Activated T-cell treated with anti-CD3 and anti-CD28 coated beads, Interleukin-2, amount 50 U/mL, for 24 hours (primary cell): ENCODE data around the gene ETHE1.

Experiments used
- DNase-seq: peaks from one replicate; pipeline ENCODE4 v3.0.0-alpha.2; 2020
- H3K27ac Mint-ChIP-seq: 2 replicates; pipeline ENCODE4 v1.8.0; 2020; ENCODE audit warnings: mild to moderate bottlenecking, mixed read lengths
- H3K27me3 Mint-ChIP-seq: 2 replicates; pipeline ENCODE4 v1.8.0; 2020; ENCODE audit warnings: mixed read lengths
- H3K36me3 Mint-ChIP-seq: 2 replicates; pipeline ENCODE4 v1.8.0; 2020; ENCODE audit warnings: low read depth, mixed read lengths
- H3K4me1 Mint-ChIP-seq: 2 replicates; pipeline ENCODE4 v1.8.0; 2020; ENCODE audit warnings: low read depth, mixed read lengths
- H3K4me3 Mint-ChIP-seq: 2 replicates; pipeline ENCODE4 v1.8.0; 2020; ENCODE audit warnings: mild to moderate bottlenecking, moderate library complexity, mixed read lengths
- H3K9me3 Mint-ChIP-seq: 2 replicates; pipeline ENCODE4 v1.8.0; 2020; ENCODE audit warnings: mixed read lengths

The ETHE1 gene, protein sequence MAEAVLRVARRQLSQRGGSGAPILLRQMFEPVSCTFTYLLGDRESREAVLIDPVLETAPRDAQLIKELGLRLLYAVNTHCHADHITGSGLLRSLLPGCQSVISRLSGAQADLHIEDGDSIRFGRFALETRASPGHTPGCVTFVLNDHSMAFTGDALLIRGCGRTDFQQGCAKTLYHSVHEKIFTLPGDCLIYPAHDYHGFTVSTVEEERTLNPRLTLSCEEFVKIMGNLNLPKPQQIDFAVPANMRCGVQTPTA

DNA sequence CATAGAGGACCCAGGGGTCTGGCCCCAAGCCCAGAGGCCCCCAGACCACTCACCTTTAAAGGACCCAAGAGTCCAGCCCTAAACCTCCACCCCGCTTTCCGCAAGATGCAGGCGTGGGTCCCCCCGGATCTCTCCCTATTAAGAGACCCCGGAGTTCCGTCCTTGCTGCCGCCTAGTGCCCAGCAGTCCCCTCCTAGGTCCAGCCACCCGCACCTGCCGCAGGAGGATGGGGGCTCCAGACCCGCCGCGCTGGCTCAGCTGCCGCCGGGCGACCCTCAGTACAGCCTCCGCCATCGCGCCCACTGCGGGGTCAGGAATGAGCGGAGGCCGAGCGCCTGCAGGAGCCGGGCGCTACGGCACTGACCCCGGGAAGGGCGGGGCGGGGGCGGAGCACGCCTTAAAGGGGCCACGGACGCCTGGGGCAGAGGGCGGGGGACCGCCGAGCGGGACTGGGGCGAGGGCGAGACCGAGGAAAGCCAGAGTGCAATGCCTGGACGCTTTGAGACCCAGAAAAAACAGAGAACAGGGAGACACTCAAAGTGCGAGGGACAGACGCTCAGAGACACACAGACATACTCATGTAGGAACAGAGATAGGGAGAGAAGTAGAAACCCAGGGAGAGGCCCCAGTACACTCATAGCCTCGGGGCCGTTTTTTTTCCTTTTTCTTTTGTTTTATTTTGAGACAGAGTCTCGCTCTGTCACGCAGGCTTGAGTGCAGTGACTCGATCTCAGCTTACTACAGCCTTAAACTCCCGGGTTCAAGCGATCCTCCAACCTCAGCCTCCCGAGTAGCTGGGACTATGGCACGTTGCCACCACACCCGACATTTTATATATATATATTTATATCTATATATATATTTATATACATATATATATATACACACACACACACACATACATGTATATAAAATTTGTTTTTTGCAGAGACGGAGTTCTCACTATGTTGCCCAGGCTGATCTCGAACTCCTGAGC lies at the start of gene ETHE1:
TSS of gene ETHE1 (minus strand) at position 318 of the 976 bp plus-strand sequence. CDS start at position 294, 24 bp downstream.
- Mint-ChIP-seq H3K27ac (peak within 1 kb of the TSS; percentile 98), H3K9me3 (no peaks in the 10 kb centered on the region), H3K27me3 (no peaks in the 10 kb centered on the region), H3K4me1 (peaks cover 40% of the 10 kb centered on the region), H3K4me3 (peak within 1 kb of the TSS; percentile 93), H3K36me3 (peaks cover 29% of the 10 kb centered on the region)
- peak; percentile 87 for DNase-seq

DNA sequence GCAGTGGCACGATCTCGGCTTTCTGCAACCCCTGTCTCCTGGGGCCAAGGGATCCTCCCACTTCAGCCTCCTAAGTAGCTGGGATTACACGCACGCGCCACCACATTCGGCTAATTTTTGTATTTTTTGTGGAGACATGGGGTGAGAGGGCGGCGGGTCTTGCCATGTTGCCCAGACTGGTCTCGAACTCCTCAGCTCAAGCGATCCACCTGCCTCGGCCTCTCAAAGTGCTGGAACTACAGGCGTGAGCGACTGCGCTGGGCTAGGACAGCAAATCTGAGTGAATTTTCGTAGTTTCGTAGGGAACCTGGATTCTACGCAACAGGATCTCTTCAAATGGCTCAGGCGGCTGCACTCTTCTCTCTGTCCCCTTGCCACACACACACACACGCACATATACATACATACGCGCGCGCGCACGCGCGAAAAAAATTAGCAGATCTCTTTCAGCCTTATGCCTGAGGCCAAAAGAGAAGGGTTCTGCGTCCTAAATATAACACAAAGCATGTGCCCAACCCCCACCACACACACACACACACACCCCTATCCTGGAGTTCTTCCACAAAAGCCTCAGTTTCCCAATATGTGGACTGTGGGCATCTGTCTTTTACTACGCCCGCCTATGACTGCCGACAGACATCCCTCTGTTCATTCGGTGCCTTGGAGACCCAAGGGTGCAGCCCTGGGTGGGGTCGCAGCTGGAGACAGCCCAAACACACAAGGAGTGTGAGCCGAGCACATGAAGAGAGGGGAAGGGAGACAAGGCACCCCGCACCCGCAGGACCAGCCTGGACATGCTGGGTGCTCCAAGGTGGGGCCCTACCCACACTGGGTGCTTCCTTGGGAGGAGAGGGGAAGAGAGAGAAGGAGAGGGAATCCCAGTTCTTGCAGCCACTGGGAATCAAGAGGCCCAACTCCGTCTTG lies 49.2 kb upstream of the ETHE1 start:
- no peaks in the 10 kb centered on the region for H3K9me3 Mint-ChIP-seq
- DNase-seq: no peak
- H3K27ac Mint-ChIP-seq: peak overlapping the region; percentile 78
- H3K4me3 Mint-ChIP-seq: peak overlapping the region; percentile 96
- no peaks in the 10 kb centered on the region for H3K27me3 Mint-ChIP-seq
- peaks cover 48% of the 10 kb centered on the region for H3K4me1 Mint-ChIP-seq
- peaks cover 28% of the 10 kb centered on the region for H3K36me3 Mint-ChIP-seq

DNA sequence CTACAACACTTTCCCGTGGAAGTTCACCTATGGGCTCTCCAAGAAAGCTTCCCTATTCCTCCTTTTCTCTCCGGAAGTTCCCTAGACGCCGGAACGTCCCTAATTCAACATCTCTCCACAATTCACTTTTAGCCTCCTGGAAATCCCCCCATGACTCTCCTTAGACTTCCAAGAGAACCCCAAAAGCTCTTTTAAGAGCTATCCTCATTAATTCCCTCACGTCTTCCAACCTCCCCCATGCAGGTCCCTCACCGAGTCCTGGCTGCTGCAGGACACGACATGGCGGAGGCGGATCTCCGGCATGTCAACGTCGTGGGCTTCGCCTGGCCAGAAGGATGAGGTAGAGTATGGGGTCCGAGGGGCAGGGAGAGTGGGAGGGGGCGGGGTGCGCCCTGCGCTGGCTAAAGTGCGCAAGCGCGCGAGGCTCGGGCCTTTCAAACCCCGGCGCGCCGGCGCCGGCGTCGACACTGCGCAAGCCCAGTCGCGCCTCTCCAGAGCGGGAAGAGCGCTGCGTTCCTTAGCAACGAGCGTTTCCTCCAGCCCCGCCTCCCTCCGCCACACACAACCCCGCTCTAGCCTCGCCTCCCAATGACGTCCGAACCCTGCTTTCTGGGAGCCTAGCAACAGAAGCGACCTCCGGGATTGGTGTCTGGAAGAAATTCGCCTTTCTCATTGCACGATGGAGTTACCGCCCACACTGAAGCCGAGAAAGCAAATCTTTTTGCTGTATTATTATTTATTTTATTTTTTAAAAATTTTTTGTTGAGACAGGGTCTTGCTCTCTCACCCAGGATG lies 48.4 kb upstream of the ETHE1 start, which contains the start of the genes PINLYP and XRCC1:
TSS of gene PINLYP (plus strand) at position 646 of the 795 bp plus-strand sequence. CDS start 1,391 bp downstream, outside the sequence.
TSS of gene XRCC1 (minus strand) at position 372 of the 795 bp plus-strand sequence. CDS start at position 303, 69 bp downstream.
- H3K27me3 Mint-ChIP-seq: no peaks in the 10 kb centered on the region
- peaks cover 55% of the 10 kb centered on the region for H3K4me1 Mint-ChIP-seq
- DNase-seq: peak; percentile 94
- peak within 1 kb of the TSS; percentile 96 for H3K27ac Mint-ChIP-seq
- H3K9me3 Mint-ChIP-seq: no peaks in the 10 kb centered on the region
- peaks cover 35% of the 10 kb centered on the region for H3K36me3 Mint-ChIP-seq
- peak within 1 kb of the TSS; percentile 96 for H3K4me3 Mint-ChIP-seq

DNA sequence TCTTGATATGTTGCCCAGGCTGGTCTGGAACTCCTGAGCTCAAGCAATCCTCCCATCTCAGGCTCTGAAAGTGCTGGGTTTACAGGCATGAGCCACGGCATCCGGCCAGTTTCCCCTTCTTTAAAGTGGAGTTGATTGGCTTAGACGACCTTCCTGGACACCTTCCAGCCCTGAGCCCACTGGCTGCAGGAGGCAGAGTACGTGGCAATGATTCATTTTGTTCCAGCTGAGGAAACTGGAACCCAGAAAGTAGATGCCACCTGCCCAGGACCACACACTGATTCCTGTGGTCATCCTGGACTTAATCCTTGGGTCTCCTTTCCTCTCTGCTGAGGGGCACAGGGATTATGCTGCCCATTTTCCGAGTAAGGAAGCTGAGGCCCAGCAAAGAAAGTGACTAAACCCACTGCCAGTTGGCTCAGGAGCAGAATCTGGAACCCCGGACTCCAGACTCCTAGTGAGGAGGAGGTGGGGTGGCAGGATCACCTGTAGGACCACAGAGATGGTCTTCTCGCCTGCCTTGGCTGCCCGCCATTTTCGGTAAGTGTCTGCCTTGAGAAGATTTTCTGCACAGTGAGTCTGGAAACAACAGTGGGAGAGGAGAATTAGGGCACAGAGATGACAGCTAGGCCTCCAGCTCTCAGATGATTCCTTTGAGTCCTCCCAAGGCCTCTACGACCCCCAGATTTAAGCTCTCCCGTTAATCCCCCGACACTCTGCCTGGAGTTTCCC lies 47.6 kb upstream of the ETHE1 start:
- H3K4me1 Mint-ChIP-seq: peaks cover 55% of the 10 kb centered on the region
- peaks cover 42% of the 10 kb centered on the region for H3K36me3 Mint-ChIP-seq
- H3K4me3 Mint-ChIP-seq: peak overlapping the region; percentile 96
- no peaks in the 10 kb centered on the region for H3K9me3 Mint-ChIP-seq
- DNase-seq: no peak
- no peaks in the 10 kb centered on the region for H3K27me3 Mint-ChIP-seq
- peak overlapping the region; percentile 96 for H3K27ac Mint-ChIP-seq

DNA sequence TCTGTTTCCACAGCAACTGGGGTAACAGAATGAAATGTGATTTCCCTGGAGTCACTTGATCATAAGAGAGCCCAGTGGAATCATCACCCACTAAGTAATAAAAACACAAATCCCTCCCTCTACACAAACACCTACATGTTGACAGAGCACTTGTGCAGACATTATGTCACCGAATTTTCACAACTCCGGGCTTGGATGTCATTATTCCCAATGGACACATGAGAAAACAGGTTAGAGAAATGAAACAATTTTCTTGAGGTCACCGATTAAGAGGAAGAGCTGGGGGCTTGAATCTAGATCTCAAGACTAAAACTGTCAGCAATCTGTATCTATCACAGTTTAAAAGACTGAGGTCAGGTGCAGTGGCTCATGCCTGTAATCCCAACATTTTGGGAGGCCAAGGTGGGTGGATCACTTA lies 45.2 kb upstream of the ETHE1 start:
- Mint-ChIP-seq H3K27ac (peak overlapping the region; percentile 32), H3K36me3 (peaks cover 45% of the 10 kb centered on the region), H3K9me3 (no peaks in the 10 kb centered on the region), H3K4me3 (no peak overlapping the region), H3K4me1 (peaks cover 51% of the 10 kb centered on the region), H3K27me3 (no peaks in the 10 kb centered on the region)
- DNase-seq: no peak

DNA sequence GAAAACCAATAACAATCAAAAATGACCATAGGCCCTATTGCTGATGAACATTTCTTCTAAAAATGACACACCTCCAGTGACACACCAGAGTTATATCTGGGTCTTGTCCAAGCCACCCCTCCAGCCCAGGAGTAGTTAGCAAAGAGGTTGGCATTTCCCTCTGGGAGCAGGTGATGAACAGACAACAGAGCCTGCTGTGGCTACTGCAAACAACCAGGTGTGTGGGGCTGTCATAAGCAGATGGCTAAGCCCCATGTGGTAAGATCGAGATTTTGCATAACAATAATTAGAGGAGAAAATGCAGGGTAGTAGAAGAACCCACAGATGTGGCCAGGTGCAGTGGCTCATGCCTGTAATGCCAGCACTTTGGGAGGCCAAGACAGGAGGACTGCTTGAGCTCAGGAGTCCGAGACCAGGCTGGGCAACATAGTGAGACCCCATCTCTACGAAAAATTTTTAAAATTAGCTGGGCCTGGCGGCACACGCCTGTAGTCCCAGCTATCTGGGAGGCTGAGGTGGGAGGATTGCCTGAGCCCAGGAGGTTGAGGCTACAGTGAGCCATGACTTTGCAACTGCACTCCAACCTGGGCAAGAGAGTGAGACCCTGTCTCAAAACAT lies 43.3 kb upstream of the ETHE1 start:
- Mint-ChIP-seq H3K36me3 (peaks cover 46% of the 10 kb centered on the region), H3K27ac (peak overlapping the region; percentile 76), H3K4me1 (peaks cover 47% of the 10 kb centered on the region), H3K9me3 (no peaks in the 10 kb centered on the region), H3K27me3 (no peaks in the 10 kb centered on the region), H3K4me3 (no peak overlapping the region)
- DNase-seq: no peak

DNA sequence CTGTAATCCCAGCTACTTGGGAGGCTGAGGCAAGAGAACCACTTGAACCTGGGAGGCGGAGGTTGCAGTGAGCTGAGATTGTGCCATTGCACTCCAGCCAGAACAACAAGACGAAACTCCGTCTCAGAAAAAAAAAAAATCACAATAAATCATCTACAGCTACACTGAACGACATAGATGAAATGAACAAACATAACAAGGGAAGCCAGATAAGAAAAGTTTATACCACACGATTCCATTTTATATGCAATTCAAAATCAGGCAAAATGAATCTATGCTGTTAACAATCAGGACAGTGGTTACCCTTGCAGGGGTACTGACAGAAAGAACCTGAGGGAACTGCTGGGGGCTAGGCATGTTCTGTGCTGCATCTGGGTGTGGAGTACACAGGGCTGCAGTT lies 42.7 kb upstream of the ETHE1 start:
- DNase-seq: no peak
- Mint-ChIP-seq H3K27me3 (no peaks in the 10 kb centered on the region), H3K9me3 (no peaks in the 10 kb centered on the region), H3K36me3 (peaks cover 40% of the 10 kb centered on the region), H3K27ac (peak overlapping the region; percentile 39), H3K4me3 (no peak overlapping the region), H3K4me1 (peaks cover 47% of the 10 kb centered on the region)

DNA sequence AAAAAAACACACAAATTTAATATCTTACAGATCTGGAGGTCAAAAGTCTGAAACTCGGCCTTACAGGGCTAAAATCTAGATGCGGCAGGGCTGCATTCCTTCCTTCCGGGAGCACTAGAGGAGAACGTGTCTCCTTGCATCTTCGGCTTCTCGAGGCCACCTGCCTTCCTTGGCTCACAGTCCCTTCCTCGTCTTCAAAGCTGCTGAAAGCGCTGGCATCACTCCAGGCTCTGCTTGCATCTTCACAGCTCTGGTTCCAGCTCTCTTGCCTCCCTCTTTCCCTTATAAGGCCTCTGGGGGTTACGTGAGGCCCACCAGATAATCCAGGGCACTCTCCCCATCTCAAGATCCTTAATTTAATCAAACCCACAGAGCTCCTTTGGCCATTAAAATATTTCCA lies 37.8 kb upstream of the ETHE1 start:
- DNase-seq: no peak
- no peaks in the 10 kb centered on the region for H3K27me3 Mint-ChIP-seq
- H3K4me1 Mint-ChIP-seq: peaks cover 56% of the 10 kb centered on the region
- peaks cover 47% of the 10 kb centered on the region for H3K36me3 Mint-ChIP-seq
- no peaks in the 10 kb centered on the region for H3K9me3 Mint-ChIP-seq
- no peak overlapping the region for H3K27ac Mint-ChIP-seq
- no peak overlapping the region for H3K4me3 Mint-ChIP-seq

DNA sequence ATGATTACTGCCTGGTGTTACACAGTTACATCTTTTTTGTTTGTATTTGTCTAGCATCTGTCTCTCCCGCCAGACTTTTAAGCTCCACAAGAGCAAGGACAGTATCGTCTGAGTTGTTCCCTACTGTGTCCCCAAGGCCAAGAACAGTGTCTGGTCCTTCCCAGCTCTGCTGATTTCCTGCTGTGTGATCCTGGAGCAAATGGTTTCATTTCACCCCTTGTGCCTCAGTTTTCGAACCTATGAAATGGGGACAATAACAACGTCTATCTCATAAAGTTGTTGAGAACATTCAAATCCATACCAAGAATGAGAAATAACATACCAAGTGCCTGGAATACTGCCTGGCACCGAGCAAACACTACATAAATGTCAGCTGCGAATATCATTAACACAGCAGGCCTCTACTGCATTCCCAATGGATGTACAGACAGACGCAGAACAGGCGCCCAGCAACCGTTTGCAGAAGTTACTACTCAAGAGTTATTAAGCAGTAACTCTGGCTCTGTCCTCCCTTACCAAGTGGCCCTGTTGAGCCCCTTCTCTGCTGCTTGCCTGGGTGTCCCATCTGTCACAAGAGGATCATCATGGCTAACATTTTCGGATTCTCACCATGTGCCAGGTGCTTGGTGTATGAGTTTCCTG lies 36.9 kb upstream of the ETHE1 start:
- Mint-ChIP-seq H3K4me1 (peaks cover 53% of the 10 kb centered on the region), H3K9me3 (no peaks in the 10 kb centered on the region), H3K27ac (peak overlapping the region; percentile 95), H3K27me3 (no peaks in the 10 kb centered on the region), H3K36me3 (peaks cover 49% of the 10 kb centered on the region), H3K4me3 (no peak overlapping the region)
- DNase-seq: no peak

DNA sequence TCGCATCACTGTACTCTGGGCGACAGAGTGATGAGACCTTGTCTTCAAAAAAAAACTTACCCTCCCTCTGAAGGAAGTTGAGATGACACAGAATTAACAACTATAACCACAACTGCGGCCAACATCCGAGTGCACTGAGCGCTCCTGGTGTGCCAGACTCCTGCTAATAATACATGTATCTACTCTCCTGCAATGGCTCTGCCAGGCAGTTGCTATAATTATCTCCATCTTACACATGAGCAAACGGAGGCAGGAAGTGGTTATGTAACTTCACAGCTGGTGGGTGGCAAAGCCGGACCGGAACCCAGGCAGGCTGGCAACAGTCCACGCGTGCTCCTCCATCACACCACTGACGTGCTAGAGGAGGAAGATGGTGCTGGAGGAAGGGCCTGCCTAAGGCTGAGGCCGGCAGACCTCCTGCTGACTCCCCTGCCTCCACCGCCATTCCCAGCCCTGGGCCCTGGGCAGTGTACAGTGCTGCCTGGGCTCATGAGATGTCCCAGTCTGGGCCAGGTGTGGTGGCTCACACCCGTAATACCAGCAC lies 35.8 kb upstream of the ETHE1 start:
- Mint-ChIP-seq H3K36me3 (peaks cover 56% of the 10 kb centered on the region), H3K4me1 (peaks cover 57% of the 10 kb centered on the region), H3K27ac (peak overlapping the region; percentile 95), H3K4me3 (peak overlapping the region; percentile 55), H3K9me3 (no peaks in the 10 kb centered on the region), H3K27me3 (no peaks in the 10 kb centered on the region)
- DNase-seq: peak; percentile 79

DNA sequence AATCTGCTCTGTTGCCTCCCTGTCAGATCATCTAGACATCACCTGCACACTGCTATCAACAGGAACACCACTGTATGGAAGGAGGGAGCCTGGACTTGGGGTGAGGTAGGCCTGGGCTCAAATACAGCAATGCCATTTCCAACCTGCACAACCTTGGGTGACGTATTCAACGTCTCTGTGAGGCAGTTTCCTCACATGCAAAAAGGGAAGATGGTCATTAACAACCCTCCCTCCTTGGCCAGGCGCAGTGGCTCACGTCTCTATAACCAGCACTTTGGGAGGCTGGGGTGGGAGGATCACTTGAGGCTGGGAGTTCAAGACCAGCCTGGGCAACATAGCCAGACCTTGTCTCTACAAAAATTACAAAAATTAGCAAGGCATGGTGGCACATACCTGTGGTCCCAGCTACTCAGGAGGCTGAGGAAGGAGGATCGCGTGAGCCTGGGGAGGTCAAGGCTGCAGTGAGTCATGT lies 35.3 kb upstream of the ETHE1 start:
- H3K4me1 Mint-ChIP-seq: peaks cover 60% of the 10 kb centered on the region
- H3K27me3 Mint-ChIP-seq: no peaks in the 10 kb centered on the region
- no peaks in the 10 kb centered on the region for H3K9me3 Mint-ChIP-seq
- H3K36me3 Mint-ChIP-seq: peaks cover 58% of the 10 kb centered on the region
- H3K27ac Mint-ChIP-seq: peak overlapping the region; percentile 95
- DNase-seq: no peak
- H3K4me3 Mint-ChIP-seq: peak overlapping the region; percentile 55
